HG02938 (cell line): ENCODE measurements around the gene SCN4B.

Experiments used
- ATAC-seq: cut with Tn5 transposase; IDR thresholded peaks from one replicate; pipeline ENCODE4 v1.9.1; 2021; ENCODE audit warnings: mild to moderate bottlenecking, moderate library complexity; ENCODE audit not compliant: unreplicated experiment

Gene SCN4B

DNA sequence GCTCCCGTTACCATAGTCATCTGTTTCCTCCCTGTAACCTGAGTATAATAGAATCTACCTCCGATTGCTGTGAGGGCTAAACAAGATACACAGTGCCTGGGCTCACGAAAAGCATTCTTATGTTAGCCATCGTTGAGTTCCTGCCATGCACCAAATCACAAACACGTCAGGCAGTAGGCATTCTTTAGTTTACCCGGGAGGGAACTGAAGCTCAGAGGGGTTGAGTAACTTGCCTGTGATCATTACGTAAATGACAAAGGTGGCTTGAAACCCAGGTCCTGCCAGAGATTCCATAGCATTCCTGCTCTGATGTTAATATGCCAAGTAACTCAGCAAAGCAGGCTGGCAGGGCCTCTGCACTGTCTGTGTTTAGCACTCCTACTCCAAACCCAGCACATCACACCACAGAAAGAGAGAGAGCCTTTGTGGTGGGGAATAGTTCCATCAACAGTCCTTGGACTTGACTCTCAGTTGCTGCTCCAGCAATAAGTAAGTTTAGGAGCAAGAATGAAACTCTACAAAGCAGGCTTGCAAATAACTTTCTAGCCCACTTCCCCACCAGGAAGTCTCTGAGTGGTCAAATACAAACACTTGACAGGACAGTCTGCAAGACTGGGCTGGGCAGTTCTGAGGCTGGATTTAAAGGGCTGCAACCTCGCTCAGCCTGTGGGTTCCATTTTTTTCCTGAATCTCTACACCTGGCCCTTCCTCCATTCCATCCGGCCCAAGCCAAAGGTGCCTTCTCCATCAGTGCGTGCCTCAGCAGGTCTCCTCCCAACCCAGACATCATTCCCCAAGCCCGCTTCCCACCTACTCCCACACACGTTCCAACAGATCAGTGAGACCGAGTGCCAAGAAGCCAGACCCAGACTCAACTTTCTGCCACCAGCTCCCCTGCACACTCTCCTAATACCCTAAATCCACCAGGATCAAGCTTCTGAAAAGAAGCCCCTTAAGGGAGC, 22.7 kb upstream of the SCN4B start:
- no peak for ATAC-seq

DNA sequence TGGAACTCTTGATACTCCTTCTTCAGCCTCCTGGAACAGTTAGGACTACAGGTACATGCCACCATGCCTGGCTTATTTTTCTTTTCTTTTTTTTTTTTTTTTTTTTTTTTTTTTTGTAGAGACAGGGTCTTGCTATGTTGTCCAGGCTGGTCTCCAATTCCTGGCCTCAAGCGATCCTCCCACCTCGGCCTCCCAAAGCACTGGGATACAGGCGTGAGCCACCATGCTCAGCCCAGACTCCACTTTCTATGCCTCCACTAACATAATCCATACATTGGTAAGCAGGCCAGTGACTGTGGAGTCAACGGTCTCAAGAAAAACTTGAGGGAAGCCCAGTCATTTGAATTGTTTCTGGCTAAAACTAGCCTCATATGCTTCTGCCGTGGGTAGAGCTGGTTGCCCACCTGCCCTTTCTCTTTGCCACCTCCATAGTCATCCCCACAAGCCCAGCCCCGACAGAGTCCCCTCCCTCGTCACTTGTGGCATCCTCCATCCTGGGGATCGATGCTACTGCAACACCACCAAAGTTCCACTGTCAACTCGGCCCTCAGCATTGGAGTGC, 21.5 kb upstream of the SCN4B start:
- no peak for ATAC-seq

DNA sequence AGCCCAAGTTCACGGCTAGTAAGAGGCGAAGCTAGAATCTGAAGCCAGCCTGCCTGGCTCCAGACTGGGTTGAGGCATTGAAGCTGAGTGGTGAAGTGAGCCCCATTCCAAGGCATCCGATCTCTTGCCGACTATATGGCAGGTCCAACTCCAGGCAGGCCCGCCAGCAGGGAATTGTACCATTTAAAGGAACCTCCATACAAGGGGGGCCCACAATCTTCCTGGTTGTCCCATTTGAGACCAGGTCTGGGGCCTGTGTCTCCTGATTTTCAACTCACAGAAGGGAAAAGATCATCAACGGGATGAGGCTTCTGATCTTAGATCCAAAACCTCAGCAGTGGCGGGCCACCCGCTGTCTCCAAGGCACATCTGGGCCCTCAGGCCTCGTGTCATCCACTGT, 19.7 kb upstream of the SCN4B start:
- ATAC-seq, result no peak

DNA sequence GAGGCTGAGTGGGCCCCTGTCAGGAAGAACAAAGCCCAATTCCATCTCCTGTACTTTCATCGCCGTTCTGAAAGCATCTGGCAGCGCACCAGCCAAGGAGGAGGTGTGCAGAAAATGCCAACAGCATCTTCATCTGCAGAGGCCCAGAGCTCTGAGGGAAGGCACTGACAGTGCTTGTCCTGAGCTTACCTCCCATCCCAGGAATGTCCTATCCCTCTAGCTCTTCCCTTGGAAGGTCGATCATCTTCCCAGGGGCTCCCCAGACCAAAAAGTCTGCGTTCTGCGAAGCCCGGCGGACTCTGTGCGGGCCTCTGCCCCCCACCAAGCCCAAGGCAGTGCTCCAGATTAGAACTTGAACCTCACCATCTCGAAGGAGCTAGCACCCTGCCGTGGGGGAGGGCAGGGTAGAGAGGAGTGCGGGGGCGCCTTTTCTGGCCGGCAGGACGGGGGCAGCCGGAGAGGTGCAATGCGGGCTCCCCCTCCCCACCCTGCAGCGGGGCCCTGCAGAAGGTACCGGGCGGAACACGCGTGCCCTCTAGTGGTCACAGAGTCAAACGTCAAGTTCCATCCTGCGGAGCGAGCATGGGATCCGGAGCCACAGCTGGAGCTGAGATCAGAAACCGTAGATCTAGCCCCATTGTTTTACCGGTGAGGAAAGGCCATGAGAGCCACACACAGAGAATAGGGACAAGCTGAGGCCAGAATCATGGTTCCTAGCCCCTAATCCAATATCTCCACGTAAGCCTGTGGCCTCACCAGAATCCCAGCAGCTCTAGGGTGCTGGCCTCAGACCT, 18.8 kb upstream of the SCN4B start:
- no peak for ATAC-seq

DNA sequence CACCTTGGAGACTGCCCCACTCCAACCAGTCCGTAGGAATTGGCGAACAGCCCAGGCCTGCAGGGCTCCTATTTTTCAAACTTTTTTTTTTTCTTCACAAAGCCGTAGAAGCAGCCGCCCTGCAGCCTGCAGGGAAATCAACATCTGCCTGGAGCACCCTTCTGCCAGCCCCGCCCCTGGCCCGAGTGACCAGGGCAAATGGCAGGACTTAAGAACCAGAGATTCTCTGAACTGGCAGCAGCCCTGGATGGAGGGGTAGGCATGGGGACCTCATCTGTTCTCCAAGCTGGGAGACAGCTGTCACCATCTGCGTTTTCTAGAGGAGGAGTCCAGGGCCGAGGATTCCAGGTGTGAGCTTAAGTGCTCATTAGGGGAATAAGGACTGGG, 18.3 kb upstream of the SCN4B start:
- ATAC-seq, result no peak

DNA sequence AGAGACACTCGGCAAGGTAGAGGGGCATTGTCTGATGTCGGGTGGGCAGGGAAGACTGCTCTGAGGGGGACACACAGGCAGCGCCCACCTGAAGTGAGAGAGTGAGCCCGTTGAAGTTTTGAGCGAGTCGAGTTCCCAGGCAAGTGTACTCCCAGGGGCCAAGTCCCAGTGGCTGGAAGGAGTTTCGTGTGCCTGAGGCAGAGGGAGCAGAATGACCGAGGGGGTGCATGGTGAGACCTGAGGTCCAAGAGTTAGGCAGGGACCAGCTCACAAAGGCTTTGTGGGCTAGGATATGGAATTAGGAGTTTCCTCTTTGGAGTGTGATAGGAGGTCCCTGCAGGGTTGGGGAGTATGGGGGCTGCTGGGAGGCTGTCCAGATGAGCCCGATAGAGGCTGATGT, 17.6 kb upstream of the SCN4B start:
- ATAC-seq, result no peak

DNA sequence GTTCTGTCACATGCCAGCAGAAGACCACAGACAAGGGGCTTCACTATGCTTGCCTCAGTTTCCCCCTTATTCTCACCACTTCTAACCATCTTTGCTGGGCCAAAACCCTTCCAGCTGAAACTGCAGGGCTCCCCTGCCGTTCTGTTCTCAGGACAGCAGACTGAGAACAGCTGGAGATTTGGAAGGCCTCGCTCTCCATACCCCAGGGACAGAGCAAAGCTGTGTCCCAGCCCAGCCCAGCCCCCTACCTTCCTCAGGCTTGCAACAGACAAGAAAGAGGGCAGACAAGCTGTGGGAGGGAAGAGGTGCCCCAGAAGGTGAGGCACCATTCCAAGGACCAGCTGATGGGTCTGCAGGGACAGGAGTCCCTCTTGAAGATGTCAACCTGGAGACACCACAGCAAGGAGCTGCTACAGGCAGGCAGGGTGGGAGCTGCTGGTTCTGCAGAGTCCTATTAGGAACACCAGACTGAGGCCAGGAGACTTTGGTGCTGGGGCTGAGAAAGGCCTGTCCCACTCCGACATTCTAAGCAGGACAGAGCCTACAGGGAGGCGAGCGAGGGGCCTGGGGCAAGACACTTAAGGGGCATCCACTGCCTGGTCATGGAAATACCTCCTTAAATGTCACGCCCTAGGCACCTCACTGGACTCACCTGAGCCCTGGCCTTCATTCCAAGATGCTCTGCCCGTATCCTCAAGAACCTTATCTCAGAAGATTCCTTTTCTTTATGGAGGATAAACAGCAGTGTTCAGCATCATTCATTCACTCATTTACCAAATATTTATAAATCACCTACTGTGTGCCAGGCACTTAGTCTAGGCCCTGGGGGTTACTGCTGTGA, 16.9 kb upstream of the SCN4B start:
- ATAC-seq, result no peak

DNA sequence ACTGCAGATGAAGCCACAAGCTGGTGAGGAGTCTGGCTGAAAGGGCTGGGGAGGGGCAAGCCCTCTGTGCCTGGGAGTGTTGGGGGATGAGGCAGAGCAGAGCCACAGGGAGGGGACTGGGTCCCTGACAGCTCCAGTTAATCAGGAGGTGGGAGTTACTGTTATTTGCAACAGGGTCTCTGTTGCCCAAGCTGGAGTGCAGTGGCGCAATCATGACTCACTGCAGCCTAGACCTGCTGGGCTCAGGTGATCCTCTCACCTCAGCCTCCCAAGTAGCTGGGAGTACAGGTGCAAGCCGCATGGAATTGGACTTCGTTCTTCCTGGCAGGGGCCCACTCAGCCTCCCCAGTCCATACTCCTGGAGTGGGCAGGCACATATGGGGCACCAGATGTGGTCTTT, 16.1 kb upstream of the SCN4B start:
- no peak for ATAC-seq

DNA sequence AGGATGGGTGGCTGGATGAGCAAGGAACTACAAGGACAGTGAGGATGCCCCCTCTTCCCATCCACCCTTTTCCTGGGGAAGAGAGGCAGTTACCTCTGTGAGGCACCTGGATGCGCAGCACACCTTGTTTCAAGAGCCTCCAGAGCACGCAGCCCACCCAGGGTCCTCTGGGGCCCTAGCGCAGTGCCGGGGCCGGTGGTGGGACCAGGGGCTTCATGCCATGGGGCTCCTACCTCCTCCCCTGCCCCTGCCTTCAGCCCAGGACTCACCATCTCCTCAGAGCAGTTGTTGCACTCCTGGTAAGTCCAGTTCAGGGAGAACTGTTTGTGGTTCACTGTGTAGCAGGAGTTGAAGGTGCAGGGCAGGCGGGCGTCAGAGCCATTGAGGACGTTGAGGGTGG, 15.7 kb upstream of the SCN4B start:
- no peak for ATAC-seq

DNA sequence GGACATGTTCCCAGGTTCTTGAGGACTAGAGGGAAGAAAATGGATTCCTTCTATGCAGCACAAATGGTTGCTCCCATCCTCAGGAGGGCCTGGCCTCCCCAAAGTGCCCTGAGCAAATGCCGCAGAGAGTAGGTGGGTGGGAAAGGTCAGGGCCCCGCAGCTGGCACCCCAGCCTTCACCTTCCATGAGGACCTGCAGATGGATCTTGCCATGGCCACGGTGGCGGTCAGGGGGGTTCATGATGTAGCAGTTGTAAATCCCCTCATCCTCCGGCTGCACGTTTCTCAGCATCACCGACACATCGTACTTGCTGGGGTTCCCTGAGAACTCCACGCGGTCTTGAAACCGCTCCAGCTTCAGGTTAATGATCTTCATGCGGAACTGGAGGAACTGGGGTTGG, 15.3 kb upstream of the SCN4B start:
- ATAC-seq, result no peak

DNA sequence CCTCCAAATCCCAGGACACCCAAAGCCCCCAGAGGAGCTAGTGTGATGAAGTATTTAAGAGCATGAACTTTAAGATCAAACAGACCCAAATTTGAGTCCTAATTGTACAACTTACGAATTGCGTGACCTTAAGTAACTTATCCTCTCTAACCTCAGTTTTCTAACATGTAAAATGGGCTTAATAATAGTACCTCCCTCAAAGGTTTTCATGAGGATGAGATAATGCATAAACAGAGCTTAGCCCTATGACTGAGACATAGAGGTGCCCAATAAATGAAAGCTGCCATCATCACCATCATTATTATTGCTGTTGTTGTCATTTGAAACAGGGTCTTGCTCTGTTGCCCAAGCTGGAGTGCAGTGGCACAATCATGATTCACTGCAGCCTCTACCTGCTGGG, 14.6 kb upstream of the SCN4B start:
- ATAC-seq, result no peak

DNA sequence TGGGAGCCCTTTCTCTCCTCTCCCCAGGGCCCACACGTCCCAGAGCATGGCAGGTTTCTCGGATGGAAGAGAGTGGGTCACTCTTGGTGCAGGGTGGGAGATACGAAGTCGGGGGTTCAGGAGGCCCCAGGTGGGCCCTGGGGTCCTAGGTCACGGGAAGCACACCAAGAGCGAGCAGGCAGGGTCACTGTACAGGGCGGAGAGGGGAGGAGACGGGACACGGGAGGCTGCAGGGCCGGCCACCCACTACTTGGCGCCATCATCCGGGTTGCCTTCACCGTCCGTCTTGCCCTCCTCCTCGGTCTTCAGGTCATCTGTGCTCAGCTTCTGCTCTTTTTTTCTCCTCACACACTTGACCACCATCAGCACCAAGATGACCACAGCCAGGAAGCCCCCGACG, 14.0 kb upstream of the SCN4B start:
- ATAC-seq, result no peak

DNA sequence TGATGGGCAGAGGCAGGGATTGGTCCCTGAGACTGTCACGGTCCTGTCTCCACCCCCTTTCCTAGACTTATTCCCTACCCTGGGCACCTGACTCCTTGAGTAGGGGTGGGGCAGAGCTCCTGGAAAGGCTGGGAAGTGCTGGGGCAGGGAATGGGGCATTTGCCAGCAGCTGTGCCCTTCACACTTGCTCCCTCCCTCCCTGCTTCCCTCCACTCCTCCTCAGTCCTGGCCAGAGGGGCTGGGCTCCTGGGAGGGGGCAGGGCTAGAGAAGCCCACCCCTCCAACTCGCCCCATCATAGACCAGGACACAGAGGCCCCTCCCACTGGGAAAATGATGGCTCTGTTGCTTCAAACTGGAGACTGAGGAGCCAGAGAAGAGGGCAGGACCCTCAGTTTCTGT, 12.3 kb upstream of the SCN4B start:
- no peak for ATAC-seq

DNA sequence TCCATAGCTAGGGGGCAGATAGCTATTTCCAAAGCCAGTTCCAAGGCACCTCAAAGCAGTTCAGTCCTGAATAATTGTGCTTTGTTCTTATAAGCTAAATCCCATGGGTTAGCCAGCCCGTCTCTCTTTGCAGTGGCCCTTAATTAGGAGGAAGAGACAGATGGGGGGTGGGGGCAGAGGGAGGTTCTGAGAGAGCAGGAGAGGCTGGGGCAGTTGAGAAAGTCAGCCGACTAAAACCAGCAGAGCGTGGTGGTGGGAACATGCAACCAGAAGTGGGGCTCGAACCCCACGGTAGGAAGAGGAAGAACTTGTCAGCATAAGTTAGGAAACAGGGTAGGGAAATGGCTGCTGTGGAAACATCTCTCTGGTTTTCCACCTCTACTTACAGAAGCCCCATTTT, 10.9 kb upstream of the SCN4B start:
- no peak for ATAC-seq

DNA sequence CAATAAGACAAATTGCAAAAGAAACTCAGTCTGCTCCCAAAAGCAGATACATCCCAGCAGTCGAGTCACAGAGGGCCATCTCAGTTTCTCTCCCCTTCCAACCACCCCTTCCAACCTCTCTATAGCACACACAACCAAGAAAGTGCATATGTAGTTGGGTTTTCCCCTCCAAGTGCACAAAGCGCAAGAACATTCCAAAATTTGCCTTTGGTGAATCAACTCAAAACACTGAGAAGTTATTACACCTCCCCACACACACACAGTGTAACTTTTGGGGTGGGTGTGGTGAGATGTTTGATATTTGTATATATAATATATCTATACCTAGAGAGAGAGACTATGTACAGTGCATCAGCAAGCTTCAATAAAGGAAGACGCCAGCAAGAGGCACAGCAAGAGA, 10.2 kb upstream of the SCN4B start:
- no peak for ATAC-seq

DNA sequence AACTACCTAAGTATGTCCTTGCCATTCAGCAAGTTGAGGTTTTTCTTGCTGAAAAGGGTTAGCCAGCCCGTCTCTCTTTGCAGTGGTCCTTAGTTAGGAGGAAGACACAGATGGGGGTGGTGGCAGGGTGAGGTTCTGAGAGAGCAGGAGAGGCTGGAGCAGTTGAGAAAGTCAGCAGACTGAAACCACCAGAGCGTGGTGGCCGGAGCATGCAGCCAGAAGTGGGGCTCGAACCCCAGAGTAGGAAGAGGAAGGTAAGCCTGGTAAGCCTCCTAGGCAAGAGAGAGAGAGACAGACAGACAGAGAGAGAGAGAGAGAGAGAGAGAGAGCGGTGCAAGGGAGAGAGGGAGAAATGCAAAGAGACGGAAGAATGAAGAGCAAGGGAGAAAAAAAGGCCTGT, 9.2 kb upstream of the SCN4B start:
- ATAC-seq, result no peak

DNA sequence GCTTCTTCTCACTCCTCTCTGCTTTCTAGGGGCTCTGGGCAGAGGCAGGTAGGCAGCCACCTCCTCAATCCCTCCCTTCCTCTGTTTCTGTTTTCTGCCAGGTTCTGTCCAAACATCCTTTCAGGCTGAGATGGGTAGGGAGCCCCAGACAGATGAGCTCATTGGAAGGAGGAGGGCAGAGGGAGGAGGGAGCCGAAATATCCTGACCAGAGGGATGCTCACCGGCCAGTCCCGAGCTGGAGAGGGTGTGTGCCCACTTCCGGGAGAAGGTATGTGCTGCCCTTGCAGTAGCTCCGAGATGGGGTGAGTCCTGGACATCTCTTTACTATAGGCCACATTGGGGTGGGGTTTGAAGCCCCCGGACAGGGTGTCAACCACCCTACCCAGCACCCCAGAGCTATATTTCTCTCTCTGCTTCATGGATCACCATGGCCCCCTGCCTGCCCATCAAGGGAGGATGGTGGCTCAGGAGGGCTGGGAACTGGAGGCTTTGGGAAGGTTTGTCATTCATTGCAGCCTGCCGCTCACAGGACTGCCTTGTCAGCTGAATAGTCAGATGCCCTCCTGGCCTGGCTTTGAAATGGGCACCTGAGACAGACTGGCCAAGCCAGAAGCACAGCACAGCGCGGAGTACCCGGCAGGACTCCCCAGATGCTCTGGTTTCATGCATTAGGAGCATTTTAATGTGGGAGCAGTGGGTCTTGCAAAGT, 4.7 kb upstream of the SCN4B start:
- no peak for ATAC-seq

DNA sequence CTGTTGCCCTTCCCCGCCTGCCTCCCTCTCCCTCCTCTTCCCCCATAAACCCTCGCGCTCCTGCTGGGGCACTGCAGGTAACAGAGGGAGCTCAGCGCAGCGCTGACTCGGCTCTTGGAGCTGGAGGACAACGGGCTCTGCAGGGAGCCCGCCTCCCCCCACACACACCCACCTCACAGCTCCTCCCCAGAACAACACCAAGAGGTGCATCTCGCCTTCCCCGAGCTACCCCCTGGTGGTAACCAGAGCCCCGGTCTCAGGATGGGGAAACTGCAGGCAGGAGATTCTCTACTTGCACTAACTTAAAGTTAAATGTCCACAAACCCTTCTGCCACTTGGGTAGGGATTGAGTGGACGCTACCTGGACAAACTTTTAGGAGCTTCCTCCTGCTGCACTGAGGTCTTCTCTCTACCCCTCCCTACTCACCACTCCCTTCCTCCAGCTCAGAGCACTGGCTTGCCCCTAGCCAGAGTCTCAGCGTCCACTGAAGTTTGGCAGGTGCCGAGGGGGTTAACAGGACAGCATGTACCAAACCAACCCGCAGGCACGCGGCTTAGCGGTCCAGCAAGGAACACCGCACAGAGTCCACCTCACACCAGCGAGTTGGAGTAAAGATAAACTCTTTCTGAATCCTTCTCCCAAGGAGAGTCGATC, 4.0 kb upstream of the SCN4B start:
- ATAC-seq, result no peak

DNA sequence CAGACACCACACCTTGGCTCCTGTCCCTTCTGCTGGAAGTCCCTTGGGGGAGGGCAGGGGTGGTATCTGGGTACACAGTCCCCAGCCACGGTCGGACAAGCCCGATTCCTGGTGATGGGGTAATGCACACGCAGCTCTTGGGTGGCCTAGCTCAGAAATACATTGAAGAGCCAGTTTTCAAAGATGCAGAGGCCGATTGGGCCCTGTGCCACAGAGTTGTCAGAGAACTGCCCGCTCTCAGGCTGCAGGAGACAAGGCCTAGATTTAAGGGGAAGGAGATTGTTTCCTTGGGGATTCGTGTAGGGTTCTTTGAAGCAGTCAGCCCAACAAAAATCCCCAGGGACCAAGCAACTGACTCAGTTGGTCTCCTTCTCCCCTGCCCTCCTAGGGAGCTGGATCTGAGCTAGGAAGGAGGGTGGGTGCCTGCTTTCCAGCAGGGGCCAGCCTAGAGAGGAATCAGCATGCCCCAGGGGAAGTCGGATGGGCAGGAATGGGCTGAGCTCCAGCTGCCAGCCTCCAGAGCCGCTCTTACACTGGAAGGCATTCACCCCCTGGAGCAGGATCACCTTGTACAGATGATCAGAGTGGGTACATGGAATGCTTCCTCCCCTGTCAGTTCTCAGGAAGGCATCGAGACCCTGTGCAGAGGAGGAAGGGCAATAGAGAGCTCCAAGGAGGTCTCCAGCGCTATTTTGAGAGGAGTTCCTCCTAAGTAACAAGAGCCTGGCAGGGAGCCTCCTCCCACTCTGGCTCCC, 3.3 kb upstream of the SCN4B start:
- ATAC-seq, result no peak
